GM19463 (cell line): ENCODE results near the gene RPS13.
"Not testable (repeated sequence)": the region's sequence is repeated elsewhere in the genome, so short reads cannot be mapped to it uniquely, and the experiment has no call there.

Experiments
- ATAC-seq: cut with Tn5 transposase; IDR thresholded peaks from one replicate; pipeline ENCODE4 v1.9.1; 2021; ENCODE audit warnings: mild to moderate bottlenecking, moderate library complexity; ENCODE audit not compliant: unreplicated experiment

RPS13 gene

GRCh38 chr11:17036666-17037658 lies 40.5 kb downstream of the RPS13 start:
- no peak for ATAC-seq

GRCh38 chr11:17034027-17034426 lies 43.4 kb downstream of the RPS13 start:
- not testable (repeated sequence) for ATAC-seq

- ATAC-seq = no peak
These were observed 50.9 kb downstream of the RPS13 start for GRCh38 chr11:17026487-17027082.

GRCh38 chr11:17024924-17025323 lies 52.5 kb downstream of the RPS13 start:
- ATAC-seq = no peak
